Immature natural killer cell (primary cell): ENCODE data around the gene ATP9B. TPM values are rescaled to one million over a fixed set of nuclear protein-coding genes. Genes with fewer than 3 reads are reported as not detected.
A peak's percentile ranks its signal among the peaks of the same experiment; 100 is the strongest.

Source experiments
- DNase-seq, 3 donors: peaks; one replicate each; pipeline ENCODE4 v3.0.0; 2022; ENCODE audit warnings: mixed read lengths in 1 of 3
- H3K27ac Mint-ChIP-seq, 6 donors: one replicate each; pipeline ENCODE4 v1.8.0; 2020; ENCODE audit warnings: mixed read lengths in 6 of 6, mild to moderate bottlenecking in 5 of 6, inconsistent platforms in 4 of 6, moderate library complexity in 3 of 6
- H3K27me3 Mint-ChIP-seq, 3 donors: one replicate each; pipeline ENCODE4 v1.8.0; 2020 to 2021; ENCODE audit warnings: low read depth in 3 of 3, mild to moderate bottlenecking in 3 of 3, mixed read lengths in 3 of 3, moderate library complexity in 3 of 3, inconsistent platforms in 1 of 3
- H3K36me3 Mint-ChIP-seq, 3 donors: one replicate each; pipeline ENCODE4 v1.8.0; 2020; ENCODE audit warnings: mixed read lengths in 3 of 3, inconsistent platforms in 2 of 3, mild to moderate bottlenecking in 2 of 3
- H3K4me1 Mint-ChIP-seq, 2 donors: one replicate each; pipeline ENCODE4 v1.8.0; 2020; ENCODE audit warnings: inconsistent platforms in 2 of 2, mild to moderate bottlenecking in 2 of 2, mixed read lengths in 2 of 2, moderate library complexity in 1 of 2
- H3K4me3 Mint-ChIP-seq, 5 donors: one replicate each; pipeline ENCODE4 v1.8.0; 2020; ENCODE audit warnings: mild to moderate bottlenecking in 5 of 5, mixed read lengths in 5 of 5, inconsistent platforms in 3 of 5, moderate library complexity in 3 of 5
- H3K9me3 Mint-ChIP-seq, 6 donors: one replicate each; pipeline ENCODE4 v1.8.0; 2020; ENCODE audit warnings: mild to moderate bottlenecking in 6 of 6, mixed read lengths in 6 of 6, inconsistent platforms in 4 of 6, moderate library complexity in 3 of 6
- polyA plus RNA-seq, 3 donors: library from polyadenylated mRNA; unstranded; fragments of 300-500 nt; fragmentation: Illumina TruSeq; gene quantifications; one replicate each; pipeline ENCODE4 v1.2.3, GENCODE V29; 2021

Gene ATP9B
- polyA plus RNA-seq, 3 donors from 2014 or later = 11.4 to 16.9 (median 11.5) TPM

DNA sequence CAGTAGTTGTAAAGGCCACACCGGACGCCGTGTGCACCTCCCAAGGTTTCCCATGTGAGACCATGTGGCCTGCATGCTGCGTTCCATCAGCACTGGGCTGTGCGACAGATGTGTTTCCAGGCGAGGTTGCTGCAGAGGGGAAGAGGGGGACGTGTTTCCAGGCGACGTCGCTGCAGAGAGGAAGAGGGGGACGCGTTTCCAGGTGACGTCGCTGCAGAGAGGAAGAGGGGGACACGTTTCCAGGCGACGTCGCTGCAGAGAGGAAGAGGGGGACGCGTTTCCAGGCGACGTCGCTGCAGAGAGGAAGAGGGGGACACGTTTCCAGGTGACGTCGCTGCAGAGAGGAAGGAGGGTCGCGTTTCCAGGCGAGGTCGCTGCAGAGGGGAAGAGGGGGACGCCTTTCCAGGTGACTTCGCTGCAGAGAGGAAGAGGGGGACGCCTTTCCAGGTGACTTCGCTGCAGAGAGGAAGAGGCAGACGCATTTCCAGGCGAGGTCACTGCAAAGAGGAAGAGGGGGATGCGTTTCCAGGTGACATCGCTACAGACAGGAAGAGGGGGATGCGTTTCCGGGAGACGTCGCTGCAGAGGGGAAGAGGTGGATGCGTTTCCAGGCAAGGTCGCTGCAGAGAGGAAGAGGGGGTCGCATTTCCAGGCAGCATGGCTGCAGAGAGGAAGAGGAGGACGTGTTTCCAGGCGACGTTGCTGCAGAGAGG, 351.0 kb downstream of the ATP9B start:
- Mint-ChIP-seq H3K4me3 (no peak overlapping the region), H3K4me1 (peaks cover 17 to 26% of the 10 kb centered on the region in 2 donors)

DNA sequence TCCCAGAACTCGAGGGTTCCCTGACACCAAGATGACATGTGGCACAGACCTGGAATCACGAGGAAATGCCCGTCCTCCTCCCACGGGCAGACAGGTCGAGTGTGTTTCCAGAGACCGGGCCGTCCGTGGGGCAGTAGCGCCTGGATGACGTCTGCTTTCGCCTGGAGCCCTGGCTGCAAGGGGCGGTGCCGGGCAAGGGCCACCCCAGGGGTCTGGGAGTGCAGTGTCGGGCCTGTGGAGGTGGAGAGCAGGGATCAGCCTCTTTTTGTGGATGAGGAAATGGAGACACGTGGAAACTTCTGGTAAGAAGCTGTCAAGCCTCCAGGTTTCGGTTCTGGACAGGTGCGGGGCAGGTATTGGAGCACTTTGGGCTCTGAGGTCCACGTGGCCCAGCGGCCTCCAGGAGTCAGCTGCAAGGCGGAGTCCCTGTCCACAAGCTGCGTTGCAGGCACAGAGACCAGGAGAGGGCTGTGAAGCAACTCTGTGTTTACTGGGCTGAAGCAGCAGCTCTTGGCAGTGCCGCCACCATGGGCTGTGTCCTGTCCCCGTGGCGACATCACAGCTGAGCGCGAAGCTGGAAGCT, 352.2 kb downstream of the ATP9B start:
- H3K4me1 Mint-ChIP-seq = peaks cover 20 to 24% of the 10 kb centered on the region in 2 donors
- H3K27ac Mint-ChIP-seq = no peak overlapping the region
- H3K9me3 Mint-ChIP-seq = no peaks in the 10 kb centered on the region
- no peak overlapping the region for H3K4me3 Mint-ChIP-seq
- no peak for DNase-seq
- H3K27me3 Mint-ChIP-seq = peaks cover 2 to 9% (median 2%) of the 10 kb centered on the region in 3 donors
- peaks cover 4 to 13% (median 4%) of the 10 kb centered on the region in 3 donors for H3K36me3 Mint-ChIP-seq

More for the DNA sequence above, 351.0 kb downstream of the ATP9B start:
- Mint-ChIP-seq H3K9me3 (no peaks in the 10 kb centered on the region), H3K36me3 (peaks cover 4 to 9% (median 4%) of the 10 kb centered on the region in 3 donors), H3K27me3 (peaks cover 0 to 8% (median 2%) of the 10 kb centered on the region in 3 donors), H3K27ac (no peak overlapping the region)
- no peak for DNase-seq

- H3K27me3 Mint-ChIP-seq = peaks cover 0 to 7% (median 2%) of the 10 kb centered on the region in 3 donors
- H3K9me3 Mint-ChIP-seq = no peaks in the 10 kb centered on the region
- peaks cover 20 to 24% of the 10 kb centered on the region in 2 donors for H3K4me1 Mint-ChIP-seq
- no peak for DNase-seq
- H3K27ac Mint-ChIP-seq = no peak overlapping the region
- no peak overlapping the region for H3K4me3 Mint-ChIP-seq
- peaks cover 4 to 13% (median 4%) of the 10 kb centered on the region in 3 donors for H3K36me3 Mint-ChIP-seq
Measured at GRCh38 chr18:79422022-79422782, 353.0 kb downstream of the ATP9B start.

DNA sequence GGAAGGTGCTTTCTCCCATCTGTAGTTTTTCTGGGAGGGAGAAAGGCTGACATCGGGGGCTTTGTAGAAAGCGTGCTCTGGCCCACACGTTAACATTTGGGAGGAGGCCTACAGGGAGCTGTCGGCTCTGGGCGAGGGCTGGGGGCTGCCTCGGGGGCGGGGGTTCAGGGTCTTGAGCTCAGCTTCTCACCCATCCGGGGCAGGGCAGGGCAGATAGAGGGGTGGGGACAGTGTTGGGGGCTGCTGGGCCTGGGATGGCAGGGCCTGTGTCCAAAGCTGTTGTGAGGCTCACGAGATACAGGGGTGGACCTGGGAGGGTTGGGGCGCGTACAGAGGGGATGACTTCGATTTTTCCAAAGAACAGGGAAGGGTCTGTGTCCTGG, 353.6 kb downstream of the ATP9B start:
- Mint-ChIP-seq H3K9me3 (no peaks in the 10 kb centered on the region), H3K27ac (no peak overlapping the region), H3K36me3 (peaks cover 4 to 13% (median 4%) of the 10 kb centered on the region in 3 donors)

DNA sequence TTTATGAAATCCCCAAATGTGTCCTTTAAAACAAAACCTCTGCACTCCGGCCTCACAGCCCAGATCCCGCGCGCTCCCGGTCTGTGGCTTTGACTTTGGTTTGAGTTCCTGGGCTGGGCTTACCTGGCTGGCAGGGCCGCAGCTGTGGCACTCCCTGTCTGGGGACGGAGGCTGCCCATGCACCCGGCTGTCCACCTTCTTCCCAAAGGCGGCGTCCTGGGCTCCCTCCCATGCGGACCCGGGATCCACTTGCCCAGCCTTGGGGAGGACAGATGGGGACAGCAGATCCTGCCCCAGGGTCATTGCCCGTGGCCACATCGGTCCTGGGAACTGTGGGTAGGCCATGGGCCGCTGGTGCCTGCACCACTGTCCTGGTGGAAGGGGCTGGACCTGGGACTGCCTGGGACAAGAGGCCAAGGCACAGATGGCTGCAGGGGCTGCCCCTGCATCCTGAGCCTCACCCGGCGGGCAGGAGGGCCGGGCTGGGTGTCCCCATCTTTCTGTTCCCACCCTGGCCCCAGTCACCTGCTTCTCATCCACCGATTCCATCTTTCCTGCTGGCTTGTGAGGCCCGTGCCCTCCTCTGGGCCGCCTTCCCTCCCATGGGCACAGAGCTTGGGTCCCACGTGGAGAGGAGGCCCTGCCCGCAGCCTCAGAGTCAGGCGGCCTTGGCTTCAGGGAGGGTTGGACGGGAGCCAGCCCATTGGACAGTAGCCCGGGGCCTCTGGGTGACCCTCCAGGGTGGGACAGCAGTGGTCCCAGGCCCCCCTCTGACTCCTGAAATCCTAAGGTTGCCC, 354.2 kb downstream of the ATP9B start:
- Mint-ChIP-seq H3K36me3 (peaks cover 4 to 13% (median 4%) of the 10 kb centered on the region in 3 donors), H3K4me3 (no peak overlapping the region), H3K27ac (no peak overlapping the region), H3K9me3 (no peaks in the 10 kb centered on the region), H3K4me1 (peaks cover 24 to 25% of the 10 kb centered on the region in 2 donors), H3K27me3 (peaks cover 0 to 7% (median 2%) of the 10 kb centered on the region in 3 donors)
- DNase-seq = no peak

More for the DNA sequence above, 353.6 kb downstream of the ATP9B start:
- H3K4me1 Mint-ChIP-seq = peaks cover 21 to 24% of the 10 kb centered on the region in 2 donors
- peaks cover 0 to 7% (median 2%) of the 10 kb centered on the region in 3 donors for H3K27me3 Mint-ChIP-seq
- DNase-seq = no peak
- no peak overlapping the region for H3K4me3 Mint-ChIP-seq

GRCh38 chr18:79424008-79424565, 354.9 kb downstream of the ATP9B start:
- peak overlapping the region in 4 of 6 donors; percentile 40 to 80 (median 62) for H3K27ac Mint-ChIP-seq
- H3K27me3 Mint-ChIP-seq = peaks cover 0 to 7% (median 2%) of the 10 kb centered on the region in 3 donors
- H3K9me3 Mint-ChIP-seq = no peaks in the 10 kb centered on the region
- no peak for DNase-seq
- peaks cover 23 to 24% of the 10 kb centered on the region in 2 donors for H3K4me1 Mint-ChIP-seq
- H3K36me3 Mint-ChIP-seq = peaks cover 4 to 13% (median 4%) of the 10 kb centered on the region in 3 donors
- H3K4me3 Mint-ChIP-seq = no peak overlapping the region

DNA sequence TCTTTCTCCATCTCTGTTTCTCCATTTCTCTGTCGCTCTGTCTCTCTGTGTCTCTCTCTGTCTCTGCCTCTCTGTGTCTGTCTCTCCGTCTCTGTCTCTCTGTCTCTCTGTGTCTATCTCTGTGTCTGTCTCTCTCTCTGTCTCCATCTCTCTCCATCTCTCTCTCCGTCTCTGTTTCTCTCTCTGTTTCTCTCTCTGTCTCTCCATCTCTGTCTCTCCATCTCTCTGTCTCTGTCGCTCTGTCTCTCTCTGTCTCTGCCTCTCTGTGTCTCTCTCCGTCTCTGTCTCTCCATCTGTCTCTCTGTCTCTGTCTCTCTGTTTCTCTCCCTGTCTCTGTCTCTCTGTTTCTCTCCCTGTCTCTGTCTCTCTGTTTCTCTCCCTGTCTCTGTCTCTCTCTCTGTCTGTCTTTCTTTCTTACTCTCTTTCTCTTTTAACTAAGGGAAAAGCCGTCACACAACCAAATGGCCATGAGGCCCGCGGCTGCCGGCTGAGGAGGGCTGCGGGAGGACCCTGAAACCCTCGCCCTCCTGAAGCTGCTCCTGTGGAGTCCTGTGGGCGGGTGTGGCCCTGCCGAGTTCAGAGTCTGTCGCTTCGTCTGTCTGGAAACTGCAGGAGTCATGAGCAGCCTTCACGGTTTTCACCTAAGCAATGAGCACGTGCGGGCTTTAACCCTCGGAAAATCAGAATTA, 355.8 kb downstream of the ATP9B start:
- peaks cover 4 to 15% (median 4%) of the 10 kb centered on the region in 3 donors for H3K36me3 Mint-ChIP-seq
- H3K27ac Mint-ChIP-seq = peak overlapping the region in 4 of 6 donors; percentile 2 to 80 (median 68)
- H3K27me3 Mint-ChIP-seq = peaks cover 0 to 5% (median 2%) of the 10 kb centered on the region in 3 donors
- H3K4me1 Mint-ChIP-seq = peaks cover 28 to 29% of the 10 kb centered on the region in 2 donors
- no peak for DNase-seq
- H3K9me3 Mint-ChIP-seq = no peaks in the 10 kb centered on the region
- no peak overlapping the region for H3K4me3 Mint-ChIP-seq

- H3K36me3 Mint-ChIP-seq = peaks cover under 1 to 15% (median 4%) of the 10 kb centered on the region in 3 donors
- H3K9me3 Mint-ChIP-seq = no peaks in the 10 kb centered on the region
- DNase-seq = no peak
- no peak overlapping the region for H3K4me3 Mint-ChIP-seq
- peak overlapping the region in 2 of 6 donors; percentile 66 to 71 for H3K27ac Mint-ChIP-seq
- peaks cover 25 to 29% of the 10 kb centered on the region in 2 donors for H3K4me1 Mint-ChIP-seq
- peaks cover 0 to 3% (median 2%) of the 10 kb centered on the region in 3 donors for H3K27me3 Mint-ChIP-seq
Measured at GRCh38 chr18:79425569-79425886, 356.3 kb downstream of the ATP9B start.

DNA sequence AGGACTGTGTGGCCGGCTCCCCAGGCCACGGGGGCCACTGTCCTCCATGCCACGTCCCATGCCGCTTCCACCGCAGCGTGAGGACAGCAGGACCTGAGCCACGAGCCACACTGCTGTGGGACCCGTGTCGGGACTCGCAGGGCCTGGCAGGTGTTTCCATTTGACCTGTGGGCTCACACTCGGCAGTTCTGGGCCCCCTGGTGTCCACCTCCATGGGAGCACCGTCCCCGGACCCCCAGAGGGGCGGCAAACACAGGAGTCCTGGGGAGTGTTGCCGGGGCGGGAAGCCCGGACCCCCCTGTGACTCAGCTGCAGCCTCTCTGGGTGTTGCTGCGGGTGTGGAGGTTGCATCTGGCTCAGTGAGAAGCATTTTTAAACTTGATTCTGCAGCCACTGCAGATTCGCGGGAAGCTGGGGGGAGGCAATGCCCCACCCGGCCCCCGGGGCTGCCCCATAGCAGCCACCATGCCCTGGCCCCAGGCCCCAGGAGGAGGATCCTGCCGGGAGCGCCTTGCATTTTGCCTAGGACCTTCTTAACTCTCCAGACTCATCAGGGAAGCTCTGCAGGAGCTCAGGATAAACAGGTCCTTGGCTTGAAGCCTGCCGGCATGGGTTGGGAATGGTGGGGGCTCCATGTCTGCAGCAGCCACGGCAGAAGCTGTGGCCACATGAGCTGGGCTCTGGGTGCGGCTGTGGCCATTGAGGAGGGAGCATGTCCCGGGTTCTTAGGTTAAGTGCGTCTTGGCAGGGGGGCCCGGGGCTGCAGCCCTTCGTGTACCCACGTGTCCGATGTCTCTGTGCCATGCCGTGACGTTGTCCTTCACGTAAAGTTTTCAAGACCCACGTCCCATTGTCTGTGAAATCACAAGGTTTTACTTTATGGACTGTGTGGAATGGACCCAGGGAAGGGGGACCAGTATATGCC, 357.4 kb downstream of the ATP9B start:
- Mint-ChIP-seq H3K27me3 (peaks cover 0 to 2% (median 2%) of the 10 kb centered on the region in 3 donors), H3K36me3 (peaks cover 0 to 15% (median 4%) of the 10 kb centered on the region in 3 donors), H3K9me3 (no peaks in the 10 kb centered on the region), H3K4me3 (no peak overlapping the region), H3K4me1 (peaks cover 24 to 29% of the 10 kb centered on the region in 2 donors), H3K27ac (no peak overlapping the region)
- no peak for DNase-seq

DNA sequence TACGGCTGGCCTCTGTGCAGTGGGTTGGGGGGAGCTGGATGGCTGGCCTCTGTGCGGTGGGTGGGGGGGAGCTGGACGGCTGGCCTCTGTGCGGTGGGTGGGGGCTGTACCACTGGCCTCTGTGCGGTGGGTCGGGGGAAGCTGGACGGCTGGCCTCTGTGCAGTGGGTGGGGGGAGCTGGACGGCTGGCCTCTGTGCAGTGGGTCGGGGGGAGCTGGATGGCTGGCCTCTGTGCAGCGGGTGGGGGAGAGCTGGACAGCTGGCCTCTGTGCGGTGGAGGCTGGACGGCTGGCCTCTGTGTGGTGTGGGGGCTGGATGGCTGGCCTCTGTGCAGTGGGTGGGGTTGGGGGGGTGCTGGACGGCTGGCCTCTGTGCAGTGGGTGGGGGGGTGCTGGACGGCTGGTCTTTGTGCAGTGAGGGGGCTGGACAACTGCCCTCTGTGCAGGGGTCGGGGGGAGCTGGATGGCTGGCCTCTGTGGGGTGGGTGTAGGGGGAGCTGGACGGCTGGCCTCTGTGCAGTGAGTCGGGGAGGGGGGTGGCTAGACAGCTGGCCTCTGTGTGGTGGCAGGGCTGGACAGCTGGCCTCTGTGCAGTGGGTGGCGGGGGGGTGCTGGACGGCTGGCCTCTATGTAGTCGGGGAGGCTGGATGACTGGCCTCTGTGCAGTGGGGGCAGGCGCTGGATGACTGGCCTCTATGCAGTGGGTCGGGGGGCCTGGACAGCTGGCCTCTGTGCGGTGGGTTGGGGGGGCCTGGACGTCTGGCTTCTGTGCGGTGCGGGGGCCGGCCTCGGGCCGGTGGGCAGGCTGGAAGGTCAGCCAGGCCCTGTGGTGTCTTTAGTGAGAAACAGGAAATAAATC, 358.4 kb downstream of the ATP9B start:
- Mint-ChIP-seq H3K4me1 (peaks cover 24 to 29% of the 10 kb centered on the region in 2 donors), H3K9me3 (no peaks in the 10 kb centered on the region), H3K4me3 (peak overlapping the region in 1 of 5 donors; percentile 42), H3K36me3 (peaks cover 0 to 15% (median 4%) of the 10 kb centered on the region in 3 donors), H3K27me3 (peaks cover 0 to 2% (median 2%) of the 10 kb centered on the region in 3 donors), H3K27ac (peak overlapping the region in 3 of 6 donors; percentile 53 to 67 (median 64))
- no peak for DNase-seq
